B cell (primary cell): ENCODE results near the gene DPYSL3. TPM values are rescaled to one million over a fixed set of nuclear protein-coding genes. Genes with fewer than 3 reads are reported as not detected.

ENCODE experiments used
- ATAC-seq: fragments of 200-7000 bp; cut with Tn5 transposase; one replicate; pipeline ENCODE4 v1.10.0; 2021; ENCODE audit warnings: low read depth, mild to moderate bottlenecking, moderate number of reproducible peaks, moderate library complexity
- CTCF ChIA-PET: fragments of 350-600 bp; sonication (Branson Sonifier 250); formaldehyde crosslinking; loops from one replicate; lab custom pipeline; 2021; ENCODE audit warnings: antibody characterized with exemption, inconsistent platforms; lab: Charles Lee
- POLR2A ChIA-PET: fragments of 350-600 bp; sonication (Branson Sonifier 250); formaldehyde crosslinking; loops from one replicate; lab custom pipeline; 2021; ENCODE audit warnings: antibody characterized with exemption; lab: Charles Lee
- DNase-seq: peaks from one replicate; pipeline ENCODE4 v3.0.0; 2013
- H2AFZ ChIP-seq: 2 replicates; pipeline ENCODE4 v1.6.1; 2012; ENCODE audit warnings: mild to moderate bottlenecking, low read depth, low read length; ENCODE audit not compliant: insufficient read depth, poor library complexity, severe bottlenecking
- H3K27ac ChIP-seq, 2 donors: 1 replicate in 1 of 2; 2 replicates in 1 of 2; pipeline ENCODE4 v1.5.1; 2012 to 2013; ENCODE audit warnings: low read length in 2 of 2, mild to moderate bottlenecking in 2 of 2, moderate library complexity in 1 of 2
- H3K27me3 ChIP-seq, 4 experiments: fragments of 200-600 bp in 1 of 4; sonication (generic) in 1 of 4; replicated peaks in 1 of 4; 1 replicate in 2 of 4; 2 replicates in 2 of 4; pipeline versions ENCODE4 v1.6.1 to v1.7.0; 2013 to 2016; ENCODE audit warnings: low read length in 3 of 4, mild to moderate bottlenecking in 2 of 4, mixed read lengths in 1 of 4, moderate library complexity in 1 of 4; ENCODE audit not compliant: insufficient read depth in 4 of 4, control insufficient read depth in 3 of 4; ENCODE audit errors: control extremely low read depth in 1 of 4
- H3K36me3 ChIP-seq, 2 experiments: replicated peaks in 1 of 2; 1 replicate in 1 of 2; 2 replicates in 1 of 2; pipeline versions ENCODE4 v1.6.1 to v1.7.1; 2013; ENCODE audit warnings: low read length in 1 of 2; ENCODE audit not compliant: insufficient read depth in 2 of 2, control insufficient read depth in 1 of 2; ENCODE audit errors: control extremely low read depth in 1 of 2, extremely low read depth in 1 of 2
- H3K4me1 ChIP-seq, 2 donors: fragments of 200-600 bp in 1 of 2; sonication (generic) in 1 of 2; 1 replicate in 1 of 2; 2 replicates in 1 of 2; pipeline versions ENCODE4 v1.5.1 to v1.6.1; 2013 to 2017; ENCODE audit warnings: low read length in 2 of 2; ENCODE audit not compliant: control insufficient read depth in 2 of 2, insufficient read depth in 2 of 2
- H3K4me2 ChIP-seq: replicated peaks from 2 replicates; pipeline ENCODE3; 2012; ENCODE audit warnings: mild to moderate bottlenecking, low read depth, low read length; ENCODE audit not compliant: poor library complexity, severe bottlenecking
- H3K4me3 ChIP-seq, 5 experiments: fragments of 200-600 bp in 1 of 5; sonication (generic) in 1 of 5; 1 replicate in 3 of 5; 2 replicates in 2 of 5; pipeline versions ENCODE4 v1.5.1 to v1.7.0; 2011 to 2016; ENCODE audit warnings: low read length in 4 of 5, mild to moderate bottlenecking in 4 of 5, low read depth in 2 of 5, control low read depth in 1 of 5, moderate library complexity in 1 of 5; ENCODE audit not compliant: insufficient read depth in 1 of 5; ENCODE audit errors: control extremely low read depth in 1 of 5, extremely low read depth in 1 of 5
- H3K79me2 ChIP-seq: fragments of 200-600 bp; sonication (generic); one replicate; pipeline ENCODE4 v1.6.0; 2016; ENCODE audit warnings: low read length; ENCODE audit not compliant: control insufficient read depth, insufficient read depth
- H3K9ac ChIP-seq: fragments of 200-600 bp; sonication (generic); 2 replicates; pipeline ENCODE4 v1.6.1; 2017; ENCODE audit warnings: mild to moderate bottlenecking, low read length, moderate library complexity
- H3K9me3 ChIP-seq, 3 donors: one replicate each; pipeline versions ENCODE4 v1.6.1 to v1.7.1; 2013; ENCODE audit warnings: low read length in 2 of 3; ENCODE audit not compliant: control insufficient read depth in 2 of 3, insufficient read depth in 1 of 3; ENCODE audit errors: control extremely low read depth in 1 of 3
- H4K20me1 ChIP-seq: 2 replicates; pipeline ENCODE4 v1.6.0; 2012; ENCODE audit warnings: mild to moderate bottlenecking, low read length; ENCODE audit not compliant: insufficient read depth, control insufficient read depth, poor library complexity, severe bottlenecking
- H3K27ac Mint-ChIP-seq: one replicate; pipeline ENCODE4 v1.8.0; 2021; ENCODE audit warnings: mixed read lengths
- H3K27me3 Mint-ChIP-seq: one replicate; pipeline ENCODE4 v1.8.0; 2021; ENCODE audit warnings: mixed read lengths
- H3K4me1 Mint-ChIP-seq: one replicate; pipeline ENCODE4 v1.8.0; 2021; ENCODE audit warnings: mixed read lengths
- H3K4me3 Mint-ChIP-seq: one replicate; pipeline ENCODE4 v1.8.0; 2021; ENCODE audit warnings: mixed read lengths
- H3K9me3 Mint-ChIP-seq: one replicate; pipeline ENCODE4 v1.8.0; 2022; ENCODE audit warnings: mixed read lengths; ENCODE audit not compliant: insufficient read depth
- CTCF ChIP-seq: fragments of 200-600 bp; IDR thresholded peaks from one replicate; pipeline ENCODE4 v1.8.0; 2022; ENCODE audit warnings: antibody characterized with exemption, mild to moderate bottlenecking
- EZH2 ChIP-seq: IDR thresholded peaks from 2 replicates; pipeline ENCODE4 v1.6.1; 2012; ENCODE audit warnings: borderline replicate concordance, low read depth, mild to moderate bottlenecking, moderate library complexity, low read length; ENCODE audit not compliant: insufficient read depth, poor library complexity, severe bottlenecking
- WGBS: methylation state at CpG from one replicate; pipeline ENCODE4 v1.1.5; 2013; ENCODE audit warnings: missing lambda C conversion rate; ENCODE audit not compliant: insufficient coverage; 5-methylcytosine and 5-hydroxymethylcytosine counted together
- intact Hi-C: fragments of 100-400 bp; cut with micrococcal nuclease; formaldehyde crosslinking; loops from one replicate; pipeline ENCODE4 v1.10.0; 2022
- polyA plus RNA-seq: library from polyadenylated mRNA; depleted of rRNA; stranded (reverse); fragments of >200 nt; gene quantifications from 2 replicates; pipeline ENCODE4 v1.2.3, GENCODE V29; 2012
- total RNA-seq, 2 donors: library from RNA; stranded (reverse); fragments of 120-200 nt in 1 of 2; gene quantifications; 1 replicate in 1 of 2; 2 replicates in 1 of 2; pipeline versions ENCODE4 v1.2.3 to v1.2.4, GENCODE V29; 2013 to 2022

Gene DPYSL3
- total and polyA plus RNA-seq, 2 donors (not counting 1 experiment from before 2014, with no cell fraction given) = not detected

- Mint-ChIP-seq H3K9me3 (no peaks in the 10 kb centered on the region), H3K27me3 (peaks cover 7% of the 10 kb centered on the region)
Measured at GRCh38 chr5:147465747-147466146, 44.1 kb downstream of the DPYSL3 start.

DNA sequence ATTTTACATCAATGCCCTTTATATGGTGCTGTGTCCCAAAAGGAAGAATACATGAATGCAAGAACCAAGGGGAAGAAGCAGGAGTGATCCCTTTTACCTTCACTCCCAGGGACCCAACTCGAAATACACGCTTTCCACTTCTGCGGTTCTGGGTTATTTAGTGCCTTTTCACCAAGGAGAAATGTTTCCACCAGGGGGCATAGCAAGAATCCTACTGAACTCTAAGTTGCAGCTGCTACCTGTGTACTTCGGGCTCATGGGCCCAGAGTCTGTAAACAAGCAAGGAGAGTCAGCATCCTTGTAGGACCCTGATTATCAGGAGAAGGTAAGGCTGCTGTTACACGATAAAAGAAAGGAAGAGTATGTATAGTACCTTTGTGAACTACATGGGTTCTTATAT is 45.7 kb downstream of the DPYSL3 start:
- no peak for TF ChIP-seq CTCF
- TF ChIP-seq EZH2 = no peak
- ChIA-PET CTCF (no interaction called here), POLR2A (no interaction called here)
- Histone ChIP-seq H4K20me1 (no peaks in the 10 kb centered on the region), H3K27ac (no peak overlapping the region), H3K4me1 (no peaks in the 10 kb centered on the region), H3K79me2 (no peaks in the 10 kb centered on the region), H3K4me2 (no peak overlapping the region), H3K9me3 (peaks cover 0 to 3% (median 0%) of the 10 kb centered on the region in 3 donors), H2AFZ (no peak overlapping the region), H3K9ac (no peak overlapping the region), H3K4me3 (no peak overlapping the region), H3K27me3 (peaks cover 0 to 5% (median 0%) of the 10 kb centered on the region in 4 experiments), H3K36me3 (no peaks in the 10 kb centered on the region)
- Mint-ChIP-seq H3K27ac (no peak overlapping the region), H3K4me3 (no peak overlapping the region), H3K27me3 (peaks cover 4% of the 10 kb centered on the region), H3K9me3 (no peaks in the 10 kb centered on the region), H3K4me1 (no peaks in the 10 kb centered on the region)
- DNase-seq (no peak), ATAC-seq (no peak)
- intact Hi-C loops = no loop called here
- 45% methylated on average over 4 of the region's 5 CpGs for WGBS

More at GRCh38 chr5:147465747-147466146, 44.1 kb downstream of the DPYSL3 start:
- intact Hi-C loops = no loop called here
- Histone ChIP-seq H3K79me2 (no peaks in the 10 kb centered on the region), H2AFZ (no peak overlapping the region), H3K4me2 (no peak overlapping the region), H3K36me3 (no peaks in the 10 kb centered on the region), H4K20me1 (no peaks in the 10 kb centered on the region), H3K4me3 (no peak overlapping the region), H3K9me3 (peaks cover 0 to 3% (median 0%) of the 10 kb centered on the region in 3 donors), H3K9ac (no peak overlapping the region), H3K27ac (no peak overlapping the region), H3K4me1 (no peaks in the 10 kb centered on the region), H3K27me3 (no peaks in the 10 kb centered on the region)
- POLR2A ChIA-PET = no interaction called here
- DNase-seq (no peak), ATAC-seq (no peak)
- TF ChIP-seq CTCF = no peak
- no peak for TF ChIP-seq EZH2
- 100% methylated on average over 1 of the region's 3 CpGs for WGBS
- no peak overlapping the region for H3K27ac Mint-ChIP-seq
- H3K4me1 Mint-ChIP-seq = no peaks in the 10 kb centered on the region
- CTCF ChIA-PET = no interaction called here
- H3K4me3 Mint-ChIP-seq = no peak overlapping the region
